Endothelial cell of umbilical vein (primary cell): Measurements from ENCODE around the gene CDH23. TPM values are rescaled to one million over a fixed set of nuclear protein-coding genes. Genes with fewer than 3 reads are reported as not detected.

Source experiments
- BruUV-seq: library from RNA; stranded (reverse); fragments of 400-500 nt; replicated peaks from 2 replicates; lab custom pipeline; 2021; lab: Mats Ljungman, UMichigan
- CTCF ChIA-PET: fragments of 300-600, 350-600 bp; sonication (Branson Sonifier 250); formaldehyde crosslinking; loops from one replicate; lab custom pipeline; 2021; ENCODE audit warnings: antibody characterized with exemption, inconsistent platforms; lab: Charles Lee
- POLR2A ChIA-PET: fragments of 300-600, 350-600 bp; sonication (Branson Sonifier 250); formaldehyde crosslinking; loops from one replicate; lab custom pipeline; 2021; ENCODE audit warnings: antibody characterized with exemption, inconsistent platforms; lab: Charles Lee
- DNase-seq: peaks from one replicate; pipeline ENCODE4 v3.0.0-alpha.2; 2011; ENCODE audit warnings: low read depth, low spot score
- FAIRE-seq: peaks from 2 replicates; lab custom pipeline; 2011; peaks lifted over from hg19 to GRCh38; lab: Jason Lieb, UNC
- H2AFZ ChIP-seq: 2 replicates; pipeline ENCODE4 v1.6.0; 2012; ENCODE audit warnings: low read depth, low read length, control low read depth, inconsistent platforms
- H3K27ac ChIP-seq: 2 replicates; pipeline ENCODE4 v1.5.1; 2011; ENCODE audit warnings: low read depth, mild to moderate bottlenecking, control low read depth, low read length, moderate library complexity; ENCODE audit not compliant: insufficient read depth
- H3K27me3 ChIP-seq, 2 experiments: 2 replicates each; pipeline versions ENCODE4 v1.6.0 to v1.6.1; 2011; ENCODE audit warnings: low read length in 2 of 2, mixed read lengths in 1 of 2; ENCODE audit not compliant: control insufficient read depth in 2 of 2, insufficient read depth in 2 of 2
- H3K36me3 ChIP-seq, 2 experiments: 2 replicates in 1 of 2; 3 replicates in 1 of 2; pipeline ENCODE4 v1.5.1; 2011; ENCODE audit warnings: low read length in 2 of 2, mild to moderate bottlenecking in 1 of 2, moderate library complexity in 1 of 2; ENCODE audit not compliant: control insufficient read depth in 2 of 2, insufficient read depth in 2 of 2; ENCODE audit errors: extremely low read depth in 1 of 2
- H3K4me1 ChIP-seq: 3 replicates; pipeline ENCODE4 v1.5.1; 2011; ENCODE audit warnings: mild to moderate bottlenecking, low read length; ENCODE audit not compliant: control insufficient read depth, insufficient read depth; ENCODE audit errors: extremely low read depth
- H3K4me2 ChIP-seq: 2 replicates; pipeline ENCODE4 v1.6.1; 2011; ENCODE audit warnings: low read length, control low read depth, mixed read lengths; ENCODE audit not compliant: insufficient read depth
- H3K4me3 ChIP-seq, 3 experiments: fragments of 200-600 bp in 1 of 3; sonication (generic), shearing (Covaris generic) in 1 of 3; replicated peaks in 1 of 3; 2 replicates each; pipeline ENCODE4 v1.5.1; 2011 to 2016; ENCODE audit warnings: control low read depth in 3 of 3, low read length in 3 of 3, mild to moderate bottlenecking in 2 of 3, inconsistent platforms in 1 of 3, low read depth in 1 of 3, moderate library complexity in 1 of 3; ENCODE audit not compliant: insufficient read depth in 1 of 3
- H3K79me2 ChIP-seq: 2 replicates; pipeline ENCODE4 v1.6.0; 2012; ENCODE audit warnings: low read length, inconsistent platforms; ENCODE audit not compliant: control insufficient read depth, insufficient read depth
- H3K9ac ChIP-seq: replicated peaks from 2 replicates; pipeline ENCODE3; 2011; ENCODE audit warnings: low read length, control low read depth; ENCODE audit not compliant: insufficient read depth; ENCODE audit errors: extremely low read depth
- H3K9me1 ChIP-seq: replicated peaks from 3 replicates; pipeline ENCODE4 v1.6.0; 2011; ENCODE audit warnings: mild to moderate bottlenecking, low read length; ENCODE audit not compliant: control insufficient read depth, insufficient read depth; ENCODE audit errors: extremely low read depth
- H3K9me3 ChIP-seq: replicated peaks from 2 replicates; pipeline ENCODE4 v1.5.1; 2012; ENCODE audit warnings: low read length, inconsistent platforms; ENCODE audit not compliant: control insufficient read depth, insufficient read depth
- H4K20me1 ChIP-seq: replicated peaks from 2 replicates; pipeline ENCODE3; 2011; ENCODE audit warnings: mild to moderate bottlenecking, low read length; ENCODE audit not compliant: control insufficient read depth, insufficient read depth; ENCODE audit errors: extremely low read depth
- EZH2 ChIP-seq: IDR thresholded peaks from 2 replicates; pipeline ENCODE4 v1.6.1; 2012; ENCODE audit warnings: borderline replicate concordance, low read depth, mild to moderate bottlenecking, moderate library complexity, low read length, inconsistent platforms; ENCODE audit not compliant: severe bottlenecking
- FOS ChIP-seq: IDR thresholded peaks from 2 replicates; pipeline ENCODE4 v1.6.1; 2011; ENCODE audit warnings: mild to moderate bottlenecking, low read length, moderate library complexity, borderline replicate concordance; ENCODE audit not compliant: insufficient read depth
- GATA2 ChIP-seq: IDR thresholded peaks from 2 replicates; pipeline ENCODE4 v1.7.0; 2011; ENCODE audit warnings: low read depth, mild to moderate bottlenecking, moderate library complexity, mixed read lengths, low read length; ENCODE audit not compliant: insufficient read length, insufficient read depth
- JUN ChIP-seq: IDR thresholded peaks from 2 replicates; pipeline ENCODE4 v1.6.1; 2011; ENCODE audit warnings: borderline replicate concordance, low read depth; ENCODE audit not compliant: insufficient read length, insufficient read depth
- MYC ChIP-seq: IDR thresholded peaks from one replicate; pipeline ENCODE4 v1.6.1; 2011; ENCODE audit warnings: mild to moderate bottlenecking, low read depth, low read length
- POLR2A ChIP-seq: IDR thresholded peaks from 2 replicates; pipeline ENCODE4 v1.6.1; 2012; ENCODE audit warnings: low read depth, mild to moderate bottlenecking, control low read depth, low read length
- POLR2AphosphoS5 ChIP-seq: IDR thresholded peaks from 2 replicates; pipeline ENCODE4 v1.6.1; 2012; ENCODE audit warnings: low read depth, mild to moderate bottlenecking, control low read depth, low read length, moderate library complexity; ENCODE audit not compliant: insufficient read depth
- dilution Hi-C: fragments of 300-500 bp; cut with MboI; formaldehyde crosslinking; loops from one replicate; pipeline ENCODE4 v1.15.0; 2019; ENCODE audit warnings: low sequenced_read_pairs; ENCODE audit not compliant: extremely low pct_ligation_motif_present
- intact Hi-C: fragments of 100-400 bp; cut with micrococcal nuclease; formaldehyde crosslinking; loops from one replicate; pipeline ENCODE4 v1.10.0; 2022
- polyA plus RNA-seq, 4 experiments: library from polyadenylated mRNA; depleted of rRNA in 3 of 4; stranded (reverse) in 3 of 4; unstranded in 1 of 4; fragments of >200 nt; gene quantifications; 2 replicates each; pipeline versions ENCODE4 v1.2.1 to v1.2.3, GENCODE V29; 2011 to 2012; ENCODE audit warnings: missing spikeins in 1 of 4
- total RNA-seq: library from RNA; stranded (reverse); gene quantifications from 2 replicates; pipeline ENCODE4 v1.2.3, GENCODE V29; 2021
- TF ChIP-seq, protein P1 (sequence below): IDR thresholded peaks from 2 replicates; pipeline ENCODE4 v1.6.1; 2011; ENCODE audit not compliant: insufficient read depth, insufficient read length
- TF ChIP-seq, protein P2 (sequence below), 2 donors: IDR thresholded peaks; 1 replicate in 1 of 2; 2 replicates in 1 of 2; pipeline ENCODE4 v1.5.1; 2011; ENCODE audit warnings: low read length in 2 of 2, mild to moderate bottlenecking in 2 of 2, moderate library complexity in 2 of 2, control low read depth in 1 of 2, inconsistent platforms in 1 of 2, low read depth in 1 of 2; ENCODE audit not compliant: insufficient read depth in 1 of 2; ENCODE audit errors: extremely low read depth in 1 of 2

CDH23 gene
- total and polyA plus RNA-seq, 2 donors (not counting 3 experiments of a cell fraction or from before 2014, with no cell fraction given), result not detected

DNA sequence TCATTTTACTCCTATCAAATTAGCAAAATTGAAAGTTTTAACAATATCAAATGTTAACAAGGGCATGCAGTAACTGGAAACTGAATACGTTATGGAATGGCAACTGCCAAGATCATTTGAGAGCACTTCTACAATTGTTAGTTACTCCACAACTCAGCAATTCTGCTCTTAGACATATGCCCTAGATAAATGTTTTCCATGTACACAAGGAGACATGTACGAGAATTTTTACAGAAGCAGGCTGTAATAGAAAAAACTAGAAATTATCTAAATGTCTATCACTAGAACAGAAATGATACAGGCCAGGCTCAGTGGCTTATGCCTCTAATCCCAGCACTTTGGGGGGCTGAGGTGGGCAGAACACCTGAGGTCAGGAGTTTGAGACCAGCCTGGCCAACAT lies 447.4 kb downstream of the CDH23 start:
- Histone ChIP-seq H3K4me2 (no peak overlapping the region), H3K4me3 (no peak overlapping the region), H3K27ac (no peak overlapping the region), H3K9ac (no peak overlapping the region), H3K27me3 (no peaks in the 10 kb centered on the region), H3K79me2 (peaks cover 96% of the 10 kb centered on the region), H3K9me3 (no peaks in the 10 kb centered on the region), H3K4me1 (peaks cover 17% of the 10 kb centered on the region), H3K36me3 (no peaks in the 10 kb centered on the region), H3K9me1 (no peaks in the 10 kb centered on the region), H4K20me1 (peaks cover 17% of the 10 kb centered on the region), H2AFZ (no peak overlapping the region)
- dilution Hi-C loops, result no loop called here
- TF ChIP-seq EZH2 (no peak), POLR2A (no peak), JUN (no peak), POLR2AphosphoS5 (no peak), GATA2 (no peak), MYC (no peak), FOS (no peak)
- TF ChIP-seq, protein P1, sequence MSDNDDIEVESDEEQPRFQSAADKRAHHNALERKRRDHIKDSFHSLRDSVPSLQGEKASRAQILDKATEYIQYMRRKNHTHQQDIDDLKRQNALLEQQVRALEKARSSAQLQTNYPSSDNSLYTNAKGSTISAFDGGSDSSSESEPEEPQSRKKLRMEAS, result no peak
- TF ChIP-seq, protein P2, sequence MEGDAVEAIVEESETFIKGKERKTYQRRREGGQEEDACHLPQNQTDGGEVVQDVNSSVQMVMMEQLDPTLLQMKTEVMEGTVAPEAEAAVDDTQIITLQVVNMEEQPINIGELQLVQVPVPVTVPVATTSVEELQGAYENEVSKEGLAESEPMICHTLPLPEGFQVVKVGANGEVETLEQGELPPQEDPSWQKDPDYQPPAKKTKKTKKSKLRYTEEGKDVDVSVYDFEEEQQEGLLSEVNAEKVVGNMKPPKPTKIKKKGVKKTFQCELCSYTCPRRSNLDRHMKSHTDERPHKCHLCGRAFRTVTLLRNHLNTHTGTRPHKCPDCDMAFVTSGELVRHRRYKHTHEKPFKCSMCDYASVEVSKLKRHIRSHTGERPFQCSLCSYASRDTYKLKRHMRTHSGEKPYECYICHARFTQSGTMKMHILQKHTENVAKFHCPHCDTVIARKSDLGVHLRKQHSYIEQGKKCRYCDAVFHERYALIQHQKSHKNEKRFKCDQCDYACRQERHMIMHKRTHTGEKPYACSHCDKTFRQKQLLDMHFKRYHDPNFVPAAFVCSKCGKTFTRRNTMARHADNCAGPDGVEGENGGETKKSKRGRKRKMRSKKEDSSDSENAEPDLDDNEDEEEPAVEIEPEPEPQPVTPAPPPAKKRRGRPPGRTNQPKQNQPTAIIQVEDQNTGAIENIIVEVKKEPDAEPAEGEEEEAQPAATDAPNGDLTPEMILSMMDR (IDR thresholded peaks at IDR 0.05; ENCODE audit: extremely low read depth in 1 of 2, insufficient read depth in 1 of 2, low read depth in 1 of 2, low read length in 2 of 2), result no peak
- no TSS peak for BruUV-seq
- FAIRE-seq, result no peak
- CTCF ChIA-PET, result interaction anchor here (3.8 kb wide), 1 partner anchor 52 kb away, joined by 25 read pairs; no protein-coding TSS in a partner anchor
- POLR2A ChIA-PET, result no interaction called here
- intact Hi-C loops, result no loop called here
- DNase-seq, result no peak
